HG02981 (cell line): ENCODE results near the gene HS6ST1.
"Not testable (repeated sequence)": the region's sequence is repeated elsewhere in the genome, so short reads cannot be mapped to it uniquely, and the experiment has no call there.

Experiments
- ATAC-seq: cut with Tn5 transposase; IDR thresholded peaks from one replicate; pipeline ENCODE4 v1.9.1; 2021; ENCODE audit warnings: mild to moderate bottlenecking, moderate library complexity; ENCODE audit not compliant: unreplicated experiment

HS6ST1 gene

GRCh38 chr2:128269990-128270671 lies 48.5 kb downstream of the HS6ST1 start:
- ATAC-seq, result no peak

GRCh38 chr2:128269063-128269989 lies 49.3 kb downstream of the HS6ST1 start:
- no peak for ATAC-seq

- not testable (repeated sequence) for ATAC-seq
Measured at GRCh38 chr2:128268611-128269010, 50.1 kb downstream of the HS6ST1 start.

GRCh38 chr2:128268145-128268544 lies 50.5 kb downstream of the HS6ST1 start:
- not testable (repeated sequence) for ATAC-seq

- not testable (repeated sequence) for ATAC-seq
Measured at GRCh38 chr2:128267649-128268048, 51.0 kb downstream of the HS6ST1 start.

GRCh38 chr2:128267197-128267596 lies 51.5 kb downstream of the HS6ST1 start:
- not testable (repeated sequence) for ATAC-seq

- not testable (repeated sequence) for ATAC-seq
Measured at GRCh38 chr2:128266463-128266862, 52.2 kb downstream of the HS6ST1 start.

- not testable (repeated sequence) for ATAC-seq
Measured at GRCh38 chr2:128265608-128265993, 53.1 kb downstream of the HS6ST1 start.

GRCh38 chr2:128264881-128265607 lies 53.6 kb downstream of the HS6ST1 start:
- no peak for ATAC-seq

- ATAC-seq, result no peak
Measured at GRCh38 chr2:128263902-128264331, 54.8 kb downstream of the HS6ST1 start.

- ATAC-seq, result no peak
Measured at GRCh38 chr2:128262315-128263253, 56.1 kb downstream of the HS6ST1 start.

GRCh38 chr2:128261245-128262128 lies 57.2 kb downstream of the HS6ST1 start:
- no peak for ATAC-seq

- ATAC-seq, result no peak
Measured at GRCh38 chr2:128260239-128261138, 58.2 kb downstream of the HS6ST1 start.

GRCh38 chr2:128259585-128259984 lies 59.1 kb downstream of the HS6ST1 start:
- ATAC-seq, result no peak

GRCh38 chr2:128258218-128258617 lies 60.5 kb downstream of the HS6ST1 start:
- ATAC-seq, result no peak

GRCh38 chr2:128252501-128252900 lies 66.2 kb downstream of the HS6ST1 start:
- no peak for ATAC-seq

- ATAC-seq, result not testable (repeated sequence)
Measured at GRCh38 chr2:128252086-128252485, 66.6 kb downstream of the HS6ST1 start.
